NCI-H69 (cell line): ENCODE data around the gene FLACC1.
A peak's percentile ranks its signal among the peaks of the same experiment; 100 is the strongest.
"Not testable (repeated sequence)": the region's sequence is repeated elsewhere in the genome, so short reads cannot be mapped to it uniquely, and the experiment has no call there.

ENCODE experiments used
- DNase-seq: peaks from one replicate; lab custom pipeline; 2025; lab: John Stamatoyannopoulos, UW

Gene FLACC1

DNA sequence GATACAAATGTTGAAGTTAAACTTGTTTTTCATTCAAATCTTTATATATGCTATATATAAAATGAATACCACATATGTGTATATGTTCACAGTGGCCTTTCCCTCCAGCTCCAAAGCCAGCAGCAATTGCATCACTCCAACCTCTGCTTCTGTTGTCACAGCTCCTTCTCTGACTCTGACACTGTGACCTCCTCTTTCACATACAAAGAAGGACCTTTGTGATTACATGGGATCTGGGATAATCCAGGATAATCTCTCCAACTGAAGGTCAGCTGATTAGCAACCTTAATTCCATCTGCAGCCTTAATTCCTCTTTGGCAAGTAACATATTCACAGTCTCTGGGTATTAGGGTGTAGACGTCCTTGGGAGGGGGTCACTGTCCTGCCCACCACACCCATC is 8.4 kb downstream of the FLACC1 start:
- no peak for DNase-seq

DNA sequence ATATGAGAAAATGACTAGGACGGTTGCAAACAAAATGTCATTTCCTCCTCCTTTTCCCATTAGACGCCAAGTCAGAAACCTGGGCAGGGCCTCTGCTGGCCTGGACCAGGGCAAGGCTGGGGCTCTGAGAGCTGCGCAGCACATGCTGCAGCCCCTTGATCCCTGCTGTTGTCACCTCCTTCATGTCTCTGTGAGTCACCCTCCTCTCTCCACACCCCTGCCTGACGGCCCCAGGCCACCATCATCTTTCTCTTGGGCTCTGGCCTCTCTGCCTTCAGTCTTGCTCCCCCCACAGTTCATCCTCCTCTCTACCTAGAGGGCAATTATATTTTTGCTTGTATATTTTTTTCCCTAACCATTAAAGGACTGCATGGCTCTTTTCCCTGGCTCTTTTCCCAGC is 10.0 kb downstream of the FLACC1 start:
- no peak for DNase-seq

- no peak for DNase-seq
Observed at GRCh38 chr2:201345625-201346213, 11.4 kb downstream of the FLACC1 start.

DNA sequence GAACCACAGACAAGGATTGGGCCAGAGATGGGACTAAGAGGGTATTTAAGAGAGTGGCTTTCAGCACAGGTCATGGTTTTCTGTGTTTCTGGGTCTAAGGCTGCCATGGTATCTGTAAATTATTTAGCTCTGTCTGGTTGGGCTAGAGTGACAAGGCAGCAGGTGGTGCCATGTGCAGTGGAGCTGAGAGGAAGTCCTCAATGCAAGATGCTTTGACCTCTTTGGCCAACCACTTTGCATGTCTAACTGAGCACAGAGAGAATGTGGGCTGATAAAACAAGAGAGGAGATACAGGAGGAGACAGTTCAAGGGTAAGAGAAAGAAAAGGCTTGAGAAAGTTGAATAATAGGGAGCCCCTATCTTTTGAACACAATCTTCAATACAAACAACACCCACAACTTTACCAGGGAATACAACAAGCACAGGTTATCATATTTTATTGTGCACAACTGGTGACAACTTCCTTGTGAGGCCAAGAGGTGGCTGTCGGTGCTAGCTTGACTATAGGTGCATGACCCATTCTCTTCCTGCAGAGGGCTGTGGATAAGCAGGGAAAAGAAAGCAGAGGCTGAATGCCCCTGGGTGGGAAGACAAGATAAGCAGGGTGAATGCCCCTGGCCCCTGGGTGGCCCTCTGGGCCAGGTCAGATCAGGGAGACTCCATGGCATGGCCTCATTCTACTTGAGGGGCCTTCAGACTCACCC is 12.3 kb downstream of the FLACC1 start:
- DNase-seq = no peak

- peak; percentile 4 for DNase-seq
Observed at GRCh38 chr2:201343559-201343958, 13.6 kb downstream of the FLACC1 start.

- no peak for DNase-seq
Observed at GRCh38 chr2:201342923-201343322, 14.2 kb downstream of the FLACC1 start.

DNA sequence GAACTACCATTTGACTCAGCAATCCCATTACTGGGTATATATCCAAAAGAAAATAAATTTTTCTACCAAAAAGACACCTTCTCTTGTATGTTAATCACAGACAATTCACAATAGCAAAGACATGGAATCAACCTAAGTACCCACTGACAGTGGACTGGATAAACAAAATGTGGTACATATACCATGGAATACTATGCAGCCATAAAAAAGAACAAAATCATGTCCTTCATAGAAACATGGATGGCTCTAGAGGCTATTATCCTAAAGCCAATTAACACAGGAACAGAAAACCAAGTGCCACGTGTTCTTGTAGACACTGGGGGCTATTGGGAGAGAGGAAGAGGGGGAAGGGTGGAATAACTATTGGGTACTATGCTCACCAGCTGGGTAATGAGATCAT is 27.7 kb downstream of the FLACC1 start:
- no peak for DNase-seq

GRCh38 chr2:201327678-201328077 is 29.5 kb downstream of the FLACC1 start:
- no peak for DNase-seq

- no peak for DNase-seq
Observed at GRCh38 chr2:201322772-201323171, 34.4 kb downstream of the FLACC1 start.

DNA sequence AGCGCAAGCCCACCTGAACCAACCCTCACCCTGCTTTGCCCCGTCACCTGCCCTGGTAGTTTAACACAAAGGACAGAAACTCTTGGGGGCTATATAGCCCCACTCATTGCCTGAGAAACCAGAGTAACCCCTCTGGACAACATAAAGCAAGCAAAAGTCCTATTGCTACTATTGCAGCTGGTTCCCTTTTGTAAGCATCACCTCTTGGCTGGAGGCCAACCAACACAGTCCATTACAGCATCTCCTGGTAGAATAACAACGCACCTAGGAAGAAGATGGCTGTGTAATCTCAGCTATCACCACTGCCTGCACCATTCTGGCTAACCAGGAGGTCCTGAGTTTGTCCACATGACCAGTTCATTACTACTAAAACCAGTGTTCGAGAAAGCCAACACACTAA is 36.4 kb downstream of the FLACC1 start:
- DNase-seq = peak; percentile 28

GRCh38 chr2:201320257-201320656 is 36.9 kb downstream of the FLACC1 start:
- DNase-seq = no peak

DNA sequence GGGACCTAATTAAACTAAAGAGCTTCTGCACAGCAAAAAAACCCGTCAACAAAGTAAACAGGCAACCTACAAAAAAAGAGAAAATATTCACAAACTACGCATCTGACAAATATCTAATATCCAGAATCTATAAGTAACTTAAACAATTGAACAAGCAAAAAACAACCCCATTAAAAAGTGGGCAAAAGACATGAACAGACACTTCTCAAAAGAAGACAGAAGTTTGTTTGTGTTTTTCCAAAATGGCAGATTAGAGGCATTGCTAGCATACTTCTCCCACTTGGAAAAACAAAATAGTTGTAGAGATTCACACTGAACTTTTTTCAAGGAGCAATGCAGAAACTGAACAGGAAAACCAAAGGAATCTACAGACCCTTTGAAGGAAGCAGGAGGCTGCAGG is 37.6 kb downstream of the FLACC1 start:
- no peak for DNase-seq

- peak; percentile 3 for DNase-seq
Observed at GRCh38 chr2:201313362-201313761, 43.8 kb downstream of the FLACC1 start.

DNA sequence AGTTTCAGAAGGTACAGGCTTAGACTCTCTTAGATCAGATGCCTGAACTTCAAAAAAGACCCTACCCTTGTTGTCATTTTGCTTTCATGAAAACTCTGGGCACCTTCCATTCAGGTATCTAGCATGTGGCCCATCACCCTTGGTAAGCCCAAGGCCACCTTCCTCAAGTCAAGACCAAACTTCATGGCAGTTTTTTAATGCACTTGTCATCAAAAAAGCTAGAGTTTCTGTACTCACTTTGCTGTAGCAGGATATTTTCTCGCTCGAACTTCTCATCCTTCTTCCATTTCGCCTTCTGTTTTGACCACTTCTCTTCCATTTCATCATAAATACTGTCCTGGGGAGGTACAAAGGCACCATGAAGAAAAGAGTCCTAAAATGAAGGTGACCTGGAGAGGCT is 48.2 kb downstream of the FLACC1 start:
- DNase-seq = no peak

DNA sequence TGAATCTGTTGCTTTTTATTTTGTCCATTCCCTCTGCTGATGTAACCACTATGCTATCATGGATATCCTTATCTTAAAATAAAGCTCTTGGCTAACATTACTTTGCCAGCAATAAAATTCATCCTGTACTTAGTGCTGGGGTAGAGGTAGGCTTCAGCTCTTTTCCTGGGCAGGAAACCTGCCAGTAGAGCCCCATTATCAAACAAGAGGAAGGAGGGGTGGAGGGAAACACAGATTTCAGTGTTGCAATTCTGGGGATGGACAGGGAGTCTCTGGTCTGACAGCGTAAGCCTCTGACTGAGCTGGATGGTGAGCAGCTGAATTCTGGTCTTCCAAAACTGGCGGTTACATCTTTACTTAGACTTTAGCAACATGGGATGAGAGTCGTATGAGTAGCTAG is 49.3 kb downstream of the FLACC1 start:
- no peak for DNase-seq

GRCh38 chr2:201299929-201300328 is 57.2 kb downstream of the FLACC1 start:
- not testable (repeated sequence) for DNase-seq

- no peak for DNase-seq
Observed at GRCh38 chr2:201298462-201299052, 58.6 kb downstream of the FLACC1 start.

DNA sequence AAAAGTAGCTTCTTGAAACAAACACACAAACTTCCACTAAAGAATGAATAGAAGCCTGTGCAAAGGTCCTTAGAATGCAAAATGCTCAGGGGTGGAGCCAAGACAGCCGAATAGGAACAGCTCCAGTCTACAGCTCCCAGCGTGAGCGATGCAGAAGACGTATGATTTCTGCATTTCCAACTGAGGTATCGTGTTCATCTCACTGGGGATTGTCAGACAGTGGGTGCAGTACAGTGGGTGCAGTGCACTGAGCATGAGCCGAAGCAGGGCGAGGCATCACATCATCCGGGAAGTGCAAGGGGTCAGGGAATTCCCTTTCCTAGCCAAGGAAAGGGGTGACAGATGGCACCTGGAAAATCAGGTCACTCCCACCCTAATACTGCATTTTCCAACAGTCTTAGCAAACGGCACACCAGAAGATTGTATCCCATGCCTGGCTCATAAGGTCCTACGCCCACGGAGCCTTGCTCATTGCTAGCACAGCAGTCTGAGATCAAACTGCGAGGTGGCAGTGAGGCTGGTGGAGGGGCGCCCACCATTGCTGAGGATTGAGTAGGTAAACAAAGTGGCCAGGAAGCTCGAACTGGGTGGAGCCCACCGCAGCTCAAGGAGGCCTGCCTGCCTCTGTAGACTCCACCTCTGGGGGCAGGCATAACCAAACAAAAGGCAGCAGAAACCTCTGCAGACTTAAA is 66.5 kb downstream of the FLACC1 start:
- not testable (repeated sequence) for DNase-seq

- DNase-seq = no peak
Observed at GRCh38 chr2:201285499-201285898, 71.6 kb downstream of the FLACC1 start.

DNA sequence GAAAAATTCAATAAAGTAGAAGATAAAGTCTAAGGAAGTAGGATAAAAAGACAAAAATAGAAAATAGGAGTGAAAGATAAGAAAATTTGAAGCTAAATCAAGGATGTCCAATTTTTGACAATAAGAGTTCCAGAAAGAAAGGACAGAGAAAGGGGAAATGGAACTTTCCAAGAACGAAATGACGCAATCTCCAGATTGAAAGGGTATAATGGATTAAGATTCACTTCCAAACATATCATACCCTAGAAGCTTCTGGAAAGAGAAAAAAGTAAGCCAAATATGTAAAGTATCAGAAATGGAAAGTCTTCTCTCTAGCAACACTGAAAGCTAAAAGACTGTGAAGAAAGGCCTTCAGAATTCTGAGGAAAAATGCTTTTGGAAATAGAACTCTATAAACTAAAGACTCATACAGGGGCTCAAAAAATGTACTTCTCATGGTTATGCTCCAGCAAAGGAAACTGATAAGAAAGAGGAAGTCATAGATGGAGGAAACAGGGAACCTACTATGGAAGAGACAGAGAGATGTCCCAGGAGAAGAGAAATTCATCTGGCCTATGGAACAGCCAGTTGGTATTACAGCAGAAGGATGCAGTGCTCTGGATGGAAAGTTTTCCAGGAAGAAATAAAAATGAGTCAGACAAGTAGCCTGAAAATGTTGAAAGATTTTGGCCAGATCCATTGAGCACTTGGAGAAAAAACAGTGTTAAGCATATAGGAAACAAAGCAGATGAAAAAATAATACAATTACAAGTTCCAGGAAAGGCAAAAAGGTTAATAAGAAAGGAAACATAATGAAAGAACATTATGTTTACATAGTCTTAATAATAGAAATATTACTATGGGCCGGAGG is 76.7 kb downstream of the FLACC1 start:
- no peak for DNase-seq

DNA sequence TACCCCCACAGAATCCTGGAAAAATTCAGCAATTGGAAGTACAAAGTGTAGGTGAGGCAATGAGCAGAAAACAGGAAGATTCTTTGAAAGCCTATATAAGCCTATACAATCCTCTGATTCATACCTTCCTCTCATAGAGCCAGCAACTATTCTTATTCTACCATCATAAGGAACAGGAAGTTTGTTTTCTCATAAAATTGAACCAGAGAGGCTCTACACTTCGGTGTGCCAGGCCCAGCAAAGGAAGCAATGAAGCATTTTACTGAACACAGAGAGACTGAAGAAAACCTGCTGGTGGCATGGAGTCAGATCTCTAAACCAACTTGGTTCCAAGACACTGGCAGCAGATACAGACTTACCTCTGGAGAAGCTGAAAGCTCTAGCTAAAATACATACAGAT is 78.1 kb downstream of the FLACC1 start:
- DNase-seq = no peak

DNA sequence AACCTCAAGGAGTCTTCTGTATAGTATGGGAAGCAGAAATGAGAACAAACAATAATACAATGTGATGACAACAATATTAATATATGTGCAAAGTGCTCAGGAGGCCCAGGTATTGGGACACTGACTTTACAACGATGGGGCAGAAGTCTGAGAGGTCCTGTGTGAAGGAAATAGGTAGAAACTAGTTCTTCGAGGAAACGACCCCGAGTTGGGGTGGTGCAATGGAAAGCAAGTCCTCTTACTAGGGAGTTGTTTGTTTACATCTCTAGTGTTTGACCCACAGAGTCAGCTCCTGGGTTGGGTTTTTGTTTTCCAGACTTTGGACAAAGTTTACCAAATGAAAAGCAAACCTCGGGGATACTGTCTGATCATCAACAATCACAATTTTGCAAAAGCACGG is 80.6 kb downstream of the FLACC1 start:
- DNase-seq = no peak
